Measurements from ENCODE around the gene CHP2.

Gene CHP2

GRCh38 chr16:23768581-23768980 is 13.8 kb downstream of the CHP2 start:
- Histone ChIP-seq H3K23ac (ENCODE audit: low read length) (no peak overlapping the region), H3K27ac (ENCODE audit: low read depth, low read length) (no peak overlapping the region), H2AK5ac (ENCODE audit: low read length) (no peak overlapping the region), H2AFZ (ENCODE audit: insufficient read depth, low read length, poor library complexity) (no peak overlapping the region), H3K4me1 (ENCODE audit: control insufficient read depth in 1 of 2, insufficient read depth in 2 of 2, low read length in 2 of 2) (no peaks in the 10 kb centered on the region), H3K9ac (ENCODE audit: low read length) (no peak overlapping the region), H3K14ac (ENCODE audit: low read length) (no peak overlapping the region), H2BK5ac (ENCODE audit: low read depth, low read length, poor library complexity) (no peak overlapping the region), H3K79me1 (ENCODE audit: low read length) (no peaks in the 10 kb centered on the region), H4K8ac (ENCODE audit: low read depth, low read length) (no peak overlapping the region), H3K4me2 (ENCODE audit: low read length) (no peak overlapping the region), H3K9me3 (ENCODE audit: insufficient read depth, low read depth, low read length) (no peaks in the 10 kb centered on the region), H3K4ac (ENCODE audit: low read depth, low read length) (no peak overlapping the region), H4K12ac (ENCODE audit: low read depth, low read length) (no peak overlapping the region), H3K18ac (ENCODE audit: low read length) (no peak overlapping the region), H4K91ac (ENCODE audit: low read depth, low read length) (no peak overlapping the region), H3K27me3 (ENCODE audit: insufficient read depth, low read length) (no peaks in the 10 kb centered on the region), H2BK120ac (ENCODE audit: insufficient read depth, low read length, poor library complexity) (no peak overlapping the region), H3K4me3 (ENCODE audit: low read depth, low read length) (no peak overlapping the region), H2BK12ac (ENCODE audit: low read length) (no peak overlapping the region), H3K79me2 (ENCODE audit: control insufficient read depth, insufficient read depth, low read length, poor library complexity) (no peaks in the 10 kb centered on the region), H3K36me3 (ENCODE audit: control insufficient read depth in 1 of 2, insufficient read depth in 2 of 2, low read length in 2 of 2) (no peaks in the 10 kb centered on the region)
- DNase-seq: no peak
- no CpG with 5 or more reads among the region's 2 CpGs for WGBS (ENCODE audit: extremely low coverage, insufficient coverage, insufficient read length)

GRCh38 chr16:23771027-23771426 is 16.2 kb downstream of the CHP2 start:
- H4K8ac ChIP-seq (ENCODE audit: low read depth, low read length): no peak overlapping the region
- H3K4me2 ChIP-seq (ENCODE audit: low read length): no peak overlapping the region
- H3K27ac ChIP-seq (ENCODE audit: low read depth, low read length): no peak overlapping the region
- H3K79me2 ChIP-seq (ENCODE audit: control insufficient read depth, insufficient read depth, low read length, poor library complexity): no peaks in the 10 kb centered on the region
- whole genome bisulfite sequencing (ENCODE audit: extremely low coverage, insufficient coverage, insufficient read length): no CpG with 5 or more reads among the region's 8 CpGs
- H4K12ac ChIP-seq (ENCODE audit: low read depth, low read length): no peak overlapping the region
- DNase-seq: peak; percentile 75 to 84
- H2AFZ ChIP-seq (ENCODE audit: insufficient read depth, low read length, poor library complexity): no peak overlapping the region
- H3K9ac ChIP-seq (ENCODE audit: low read length): no peak overlapping the region
- no peak overlapping the region for H3K18ac ChIP-seq (ENCODE audit: low read length)
- no peak overlapping the region for H3K23ac ChIP-seq (ENCODE audit: low read length)
- no peak overlapping the region for H3K4me3 ChIP-seq (ENCODE audit: low read depth, low read length)
- no peaks in the 10 kb centered on the region for H3K9me3 ChIP-seq (ENCODE audit: insufficient read depth, low read depth, low read length)
- H2AK5ac ChIP-seq (ENCODE audit: low read length): no peak overlapping the region
- no peaks in the 10 kb centered on the region for H3K79me1 ChIP-seq (ENCODE audit: low read length)
- H3K27me3 ChIP-seq (ENCODE audit: insufficient read depth, low read length): no peaks in the 10 kb centered on the region
- no peak overlapping the region for H3K14ac ChIP-seq (ENCODE audit: low read length)
- H2BK5ac ChIP-seq (ENCODE audit: low read depth, low read length, poor library complexity): no peak overlapping the region
- H4K91ac ChIP-seq (ENCODE audit: low read depth, low read length): no peak overlapping the region
- H3K36me3 ChIP-seq (ENCODE audit: control insufficient read depth in 1 of 2, insufficient read depth in 2 of 2, low read length in 2 of 2): no peaks in the 10 kb centered on the region
- no peak overlapping the region for H2BK12ac ChIP-seq (ENCODE audit: low read length)
- no peaks in the 10 kb centered on the region for H3K4me1 ChIP-seq (ENCODE audit: control insufficient read depth in 1 of 2, insufficient read depth in 2 of 2, low read length in 2 of 2)
- no peak overlapping the region for H3K4ac ChIP-seq (ENCODE audit: low read depth, low read length)
- H2BK120ac ChIP-seq (ENCODE audit: insufficient read depth, low read length, poor library complexity): no peak overlapping the region

GRCh38 chr16:23771642-23772041 is 16.8 kb downstream of the CHP2 start:
- H2AFZ ChIP-seq (ENCODE audit: insufficient read depth, low read length, poor library complexity): no peak overlapping the region
- no peak overlapping the region for H3K14ac ChIP-seq (ENCODE audit: low read length)
- H3K4ac ChIP-seq (ENCODE audit: low read depth, low read length): no peak overlapping the region
- no peaks in the 10 kb centered on the region for H3K27me3 ChIP-seq (ENCODE audit: insufficient read depth, low read length)
- H4K8ac ChIP-seq (ENCODE audit: low read depth, low read length): no peak overlapping the region
- H3K27ac ChIP-seq (ENCODE audit: low read depth, low read length): no peak overlapping the region
- H3K4me2 ChIP-seq (ENCODE audit: low read length): no peak overlapping the region
- no peak overlapping the region for H2BK12ac ChIP-seq (ENCODE audit: low read length)
- no peak overlapping the region for H2BK5ac ChIP-seq (ENCODE audit: low read depth, low read length, poor library complexity)
- H2BK120ac ChIP-seq (ENCODE audit: insufficient read depth, low read length, poor library complexity): no peak overlapping the region
- H3K18ac ChIP-seq (ENCODE audit: low read length): no peak overlapping the region
- H4K91ac ChIP-seq (ENCODE audit: low read depth, low read length): no peak overlapping the region
- DNase-seq: peak; percentile 7 to 24
- WGBS (ENCODE audit: extremely low coverage, insufficient coverage, insufficient read length): no CpG with 5 or more reads among the region's 2 CpGs
- no peaks in the 10 kb centered on the region for H3K4me1 ChIP-seq (ENCODE audit: control insufficient read depth in 1 of 2, insufficient read depth in 2 of 2, low read length in 2 of 2)
- no peaks in the 10 kb centered on the region for H3K36me3 ChIP-seq (ENCODE audit: control insufficient read depth in 1 of 2, insufficient read depth in 2 of 2, low read length in 2 of 2)
- H4K12ac ChIP-seq (ENCODE audit: low read depth, low read length): no peak overlapping the region
- no peaks in the 10 kb centered on the region for H3K79me2 ChIP-seq (ENCODE audit: control insufficient read depth, insufficient read depth, low read length, poor library complexity)
- H3K9me3 ChIP-seq (ENCODE audit: insufficient read depth, low read depth, low read length): no peaks in the 10 kb centered on the region
- H2AK5ac ChIP-seq (ENCODE audit: low read length): no peak overlapping the region
- no peak overlapping the region for H3K23ac ChIP-seq (ENCODE audit: low read length)
- no peaks in the 10 kb centered on the region for H3K79me1 ChIP-seq (ENCODE audit: low read length)
- H3K4me3 ChIP-seq (ENCODE audit: low read depth, low read length): no peak overlapping the region
- no peak overlapping the region for H3K9ac ChIP-seq (ENCODE audit: low read length)

GRCh38 chr16:23773339-23773738 is 18.5 kb downstream of the CHP2 start:
- Histone ChIP-seq H3K4me3 (ENCODE audit: low read depth, low read length) (no peak overlapping the region), H2AFZ (ENCODE audit: insufficient read depth, low read length, poor library complexity) (no peak overlapping the region), H2BK12ac (ENCODE audit: low read length) (no peak overlapping the region), H3K79me2 (ENCODE audit: control insufficient read depth, insufficient read depth, low read length, poor library complexity) (no peaks in the 10 kb centered on the region), H3K36me3 (ENCODE audit: control insufficient read depth in 1 of 2, insufficient read depth in 2 of 2, low read length in 2 of 2) (no peaks in the 10 kb centered on the region), H3K9me3 (ENCODE audit: insufficient read depth, low read depth, low read length) (no peaks in the 10 kb centered on the region), H4K8ac (ENCODE audit: low read depth, low read length) (no peak overlapping the region), H4K12ac (ENCODE audit: low read depth, low read length) (no peak overlapping the region), H3K23ac (ENCODE audit: low read length) (no peak overlapping the region), H3K27me3 (ENCODE audit: insufficient read depth, low read length) (no peaks in the 10 kb centered on the region), H3K18ac (ENCODE audit: low read length) (no peak overlapping the region), H3K4me1 (ENCODE audit: control insufficient read depth in 1 of 2, insufficient read depth in 2 of 2, low read length in 2 of 2) (no peaks in the 10 kb centered on the region), H3K27ac (ENCODE audit: low read depth, low read length) (no peak overlapping the region), H2BK120ac (ENCODE audit: insufficient read depth, low read length, poor library complexity) (no peak overlapping the region), H3K4ac (ENCODE audit: low read depth, low read length) (no peak overlapping the region), H4K91ac (ENCODE audit: low read depth, low read length) (no peak overlapping the region), H3K4me2 (ENCODE audit: low read length) (no peak overlapping the region), H3K14ac (ENCODE audit: low read length) (no peak overlapping the region), H2BK5ac (ENCODE audit: low read depth, low read length, poor library complexity) (no peak overlapping the region), H2AK5ac (ENCODE audit: low read length) (no peak overlapping the region), H3K9ac (ENCODE audit: low read length) (no peak overlapping the region), H3K79me1 (ENCODE audit: low read length) (no peaks in the 10 kb centered on the region)
- no peak for DNase-seq
- no CpG with 5 or more reads among the region's 2 CpGs for WGBS (ENCODE audit: extremely low coverage, insufficient coverage, insufficient read length)

All from trophoblast cell (in vitro differentiated cells and primary cell).